Type B pancreatic cell (in vitro differentiated cells): ENCODE measurements around the gene MAPK8IP3. TPM values are rescaled to one million over a fixed set of nuclear protein-coding genes. Genes with fewer than 3 reads are reported as not detected.

Experiments used
- DNase-seq: peaks from one replicate; pipeline ENCODE4 v3.0.0; 2021; ENCODE audit warnings: mixed read lengths; ENCODE audit not compliant: unreplicated experiment; ENCODE audit errors: extremely low spot score
- H3K27ac Mint-ChIP-seq: 2 replicates; pipeline ENCODE4 v1.8.0; 2021; ENCODE audit warnings: mild to moderate bottlenecking, mixed read lengths
- H3K27me3 Mint-ChIP-seq: 2 replicates; pipeline ENCODE4 v1.8.0; 2021; ENCODE audit warnings: mixed read lengths
- H3K36me3 Mint-ChIP-seq: 2 replicates; pipeline ENCODE4 v1.8.0; 2021; ENCODE audit warnings: mixed read lengths
- H3K4me1 Mint-ChIP-seq: one replicate; pipeline ENCODE4 v1.8.0; 2021; ENCODE audit warnings: mixed read lengths; ENCODE audit not compliant: unreplicated experiment
- H3K4me3 Mint-ChIP-seq: 2 replicates; pipeline ENCODE4 v1.8.0; 2021; ENCODE audit warnings: mild to moderate bottlenecking, mixed read lengths
- H3K9me3 Mint-ChIP-seq: 2 replicates; pipeline ENCODE4 v1.8.0; 2021; ENCODE audit warnings: mixed read lengths
- total RNA-seq: library from RNA; stranded (reverse); gene quantifications from 2 replicates; pipeline ENCODE4 v1.2.1, GENCODE V29; 2021; ENCODE audit warnings: low replicate concordance
- TF ChIP-seq, protein P1 (sequence below): fragments of 200-600 bp; sonication (generic); conservative IDR thresholded peaks from 2 replicates; pipeline ENCODE4 v1.5.0; 2021; ENCODE audit warnings: antibody characterized with exemption, mild to moderate bottlenecking

Gene MAPK8IP3
- total RNA-seq, 1 donor from 2014 or later, result 97.5 TPM

DNA sequence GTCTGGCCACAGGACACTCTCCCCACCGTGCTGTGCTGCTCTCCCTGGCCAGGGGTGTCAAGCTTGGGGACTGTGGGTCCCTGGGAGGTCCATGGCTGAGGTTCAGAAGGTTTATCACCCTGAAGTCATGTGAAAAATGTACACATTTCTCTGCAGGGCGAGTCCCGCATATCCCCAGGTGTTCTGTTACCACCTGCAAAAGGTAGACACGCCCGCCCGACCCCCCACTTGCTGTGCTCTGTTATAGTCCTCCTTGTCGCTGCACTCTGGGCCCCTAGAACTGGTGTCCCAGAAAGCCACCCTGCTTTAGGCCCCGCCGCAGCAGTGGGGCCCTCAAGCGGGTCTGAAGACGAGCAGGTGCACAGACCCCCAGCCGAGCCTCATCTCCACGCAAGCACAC, 16.1 kb upstream of the MAPK8IP3 start:
- no peak for DNase-seq
- Mint-ChIP-seq H3K36me3 (peaks cover 43% of the 10 kb centered on the region), H3K27me3 (no peaks in the 10 kb centered on the region), H3K27ac (peak overlapping the region; percentile 96), H3K4me1 (peaks cover 8% of the 10 kb centered on the region), H3K4me3 (no peak overlapping the region), H3K9me3 (no peaks in the 10 kb centered on the region)
- TF ChIP-seq, protein P1, sequence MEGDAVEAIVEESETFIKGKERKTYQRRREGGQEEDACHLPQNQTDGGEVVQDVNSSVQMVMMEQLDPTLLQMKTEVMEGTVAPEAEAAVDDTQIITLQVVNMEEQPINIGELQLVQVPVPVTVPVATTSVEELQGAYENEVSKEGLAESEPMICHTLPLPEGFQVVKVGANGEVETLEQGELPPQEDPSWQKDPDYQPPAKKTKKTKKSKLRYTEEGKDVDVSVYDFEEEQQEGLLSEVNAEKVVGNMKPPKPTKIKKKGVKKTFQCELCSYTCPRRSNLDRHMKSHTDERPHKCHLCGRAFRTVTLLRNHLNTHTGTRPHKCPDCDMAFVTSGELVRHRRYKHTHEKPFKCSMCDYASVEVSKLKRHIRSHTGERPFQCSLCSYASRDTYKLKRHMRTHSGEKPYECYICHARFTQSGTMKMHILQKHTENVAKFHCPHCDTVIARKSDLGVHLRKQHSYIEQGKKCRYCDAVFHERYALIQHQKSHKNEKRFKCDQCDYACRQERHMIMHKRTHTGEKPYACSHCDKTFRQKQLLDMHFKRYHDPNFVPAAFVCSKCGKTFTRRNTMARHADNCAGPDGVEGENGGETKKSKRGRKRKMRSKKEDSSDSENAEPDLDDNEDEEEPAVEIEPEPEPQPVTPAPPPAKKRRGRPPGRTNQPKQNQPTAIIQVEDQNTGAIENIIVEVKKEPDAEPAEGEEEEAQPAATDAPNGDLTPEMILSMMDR, result no peak

DNA sequence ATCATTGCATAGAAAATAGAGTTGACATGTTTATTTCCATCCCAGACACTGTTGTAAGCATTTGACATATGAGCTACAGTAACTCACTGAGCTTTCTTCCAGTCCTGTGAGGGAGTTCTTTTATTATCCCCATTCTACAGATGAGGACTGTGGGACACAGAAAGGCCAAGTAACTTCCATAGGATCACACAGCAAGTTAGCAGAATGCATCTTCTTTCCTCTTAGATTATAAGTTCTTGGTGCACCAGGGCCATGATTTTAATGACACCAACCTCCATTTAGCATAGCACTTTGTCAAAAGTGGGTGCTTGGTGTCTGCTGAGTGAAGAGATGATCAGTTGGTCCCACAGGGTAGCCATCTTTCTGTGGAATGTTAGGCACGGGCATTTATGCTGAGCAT, 15.2 kb upstream of the MAPK8IP3 start:
- Mint-ChIP-seq H3K4me3 (no peak overlapping the region), H3K36me3 (peaks cover 45% of the 10 kb centered on the region), H3K27ac (peak overlapping the region; percentile 48), H3K9me3 (no peaks in the 10 kb centered on the region), H3K27me3 (no peaks in the 10 kb centered on the region), H3K4me1 (peaks cover 8% of the 10 kb centered on the region)
- no peak for DNase-seq
- TF ChIP-seq, protein P1, result no peak

DNA sequence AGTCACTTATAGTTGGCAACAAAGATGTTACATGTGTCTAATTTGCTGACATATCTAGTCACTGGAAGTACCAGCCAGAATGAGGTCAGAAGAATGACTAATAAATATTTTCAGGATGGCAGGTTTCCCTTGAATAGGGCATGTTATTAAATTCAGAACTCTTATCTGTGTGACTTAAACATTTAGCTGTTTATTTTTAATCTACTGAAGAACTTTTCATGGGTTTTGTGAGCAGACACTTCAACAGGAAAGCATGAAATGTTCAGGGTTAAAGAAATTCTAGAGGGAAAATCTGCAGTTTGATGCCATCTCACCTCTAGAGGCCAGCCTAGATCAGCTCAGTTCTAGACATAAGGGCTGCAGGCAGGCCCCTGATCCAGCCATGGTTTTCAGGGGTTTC, 14.7 kb upstream of the MAPK8IP3 start:
- Mint-ChIP-seq H3K36me3 (peaks cover 47% of the 10 kb centered on the region), H3K4me3 (no peak overlapping the region), H3K27ac (peak overlapping the region; percentile 48), H3K4me1 (peaks cover 8% of the 10 kb centered on the region), H3K9me3 (no peaks in the 10 kb centered on the region), H3K27me3 (no peaks in the 10 kb centered on the region)
- DNase-seq, result no peak
- TF ChIP-seq, protein P1, result no peak

DNA sequence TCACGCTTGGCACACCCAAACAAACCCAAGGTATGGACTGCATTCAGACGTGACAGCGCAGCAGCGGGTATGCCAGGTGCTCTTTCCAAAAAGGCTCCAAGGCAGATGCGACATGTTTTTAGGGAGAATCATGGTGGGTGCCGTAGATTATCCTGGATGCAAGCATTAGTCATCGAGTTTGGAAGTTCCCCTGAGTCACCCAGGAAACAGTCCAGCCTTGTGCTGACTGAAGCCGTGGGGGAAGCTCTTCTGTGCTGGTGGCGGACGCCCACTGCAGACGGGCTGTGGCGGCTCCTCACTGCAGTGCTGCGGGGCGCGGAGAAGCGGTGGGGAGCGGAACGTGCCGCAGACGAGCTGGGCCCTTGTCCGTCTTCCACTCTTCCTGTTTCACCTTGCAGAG, 14.0 kb upstream of the MAPK8IP3 start:
- H3K27me3 Mint-ChIP-seq, result no peaks in the 10 kb centered on the region
- H3K27ac Mint-ChIP-seq, result no peak overlapping the region

DNA sequence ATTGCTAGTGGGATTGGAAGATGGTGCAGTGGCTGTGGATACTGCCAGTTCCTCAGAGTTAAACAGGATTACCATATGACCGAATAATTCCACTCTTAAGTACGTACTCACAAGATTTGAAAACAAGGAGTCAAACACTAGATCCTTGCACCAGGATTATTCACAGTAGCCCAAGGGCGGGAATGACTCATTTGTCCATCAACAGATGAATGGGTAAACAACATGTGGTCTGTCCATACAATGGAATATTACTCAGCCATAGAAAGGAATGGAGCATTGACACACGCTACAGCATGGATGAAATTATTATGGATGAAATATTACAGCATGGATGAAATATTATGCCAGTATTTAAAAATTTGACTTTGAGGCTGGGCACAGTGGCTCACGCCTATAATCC, 9.1 kb upstream of the MAPK8IP3 start:
- Mint-ChIP-seq H3K27me3 (no peaks in the 10 kb centered on the region), H3K4me3 (no peak overlapping the region), H3K27ac (no peak overlapping the region), H3K36me3 (peaks cover 35% of the 10 kb centered on the region), H3K9me3 (no peaks in the 10 kb centered on the region), H3K4me1 (no peaks in the 10 kb centered on the region)
- DNase-seq, result no peak
- TF ChIP-seq, protein P1, result no peak

More for the DNA sequence above, 14.0 kb upstream of the MAPK8IP3 start:
- no peaks in the 10 kb centered on the region for H3K9me3 Mint-ChIP-seq
- no peak for DNase-seq
- peaks cover 8% of the 10 kb centered on the region for H3K4me1 Mint-ChIP-seq
- H3K36me3 Mint-ChIP-seq, result peaks cover 50% of the 10 kb centered on the region
- H3K4me3 Mint-ChIP-seq, result no peak overlapping the region
- TF ChIP-seq, protein P1, result no peak

DNA sequence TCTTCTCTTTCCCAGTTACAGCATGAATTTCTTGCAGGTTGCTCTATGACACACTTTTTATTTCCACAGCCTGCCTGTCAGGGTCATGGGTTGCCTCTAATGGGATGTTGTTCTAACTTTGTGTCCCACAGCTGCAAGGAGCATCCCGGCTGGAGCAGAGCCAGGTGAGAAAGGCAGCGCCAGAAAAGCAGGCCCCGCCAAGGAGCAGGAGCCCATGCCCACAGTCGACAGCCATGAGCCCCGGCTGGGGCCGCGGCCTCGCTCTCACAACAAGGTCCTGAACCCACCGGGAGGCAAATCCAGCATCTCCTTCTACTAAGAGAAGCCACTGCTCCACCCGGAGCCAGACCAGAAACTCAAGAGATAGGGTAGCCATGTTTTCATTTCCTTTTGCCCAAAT, 7.3 kb upstream of the MAPK8IP3 start:
- Mint-ChIP-seq H3K4me3 (no peak overlapping the region), H3K9me3 (no peaks in the 10 kb centered on the region), H3K27me3 (no peaks in the 10 kb centered on the region), H3K27ac (no peak overlapping the region), H3K36me3 (peaks cover 29% of the 10 kb centered on the region), H3K4me1 (no peaks in the 10 kb centered on the region)
- TF ChIP-seq, protein P1, result no peak
- DNase-seq, result no peak
